Erythroblast (primary cell): ENCODE data around the gene REG4.

Source experiments
- GATA1 ChIP-seq: IDR thresholded peaks from 2 replicates; pipeline ENCODE4 v1.6.1; 2011; ENCODE audit warnings: low read depth, mild to moderate bottlenecking, control low read depth, low read length, moderate library complexity
- POLR2A ChIP-seq: IDR thresholded peaks from 2 replicates; pipeline ENCODE4 v1.6.1; 2011; ENCODE audit warnings: mild to moderate bottlenecking, low read length

DNA sequence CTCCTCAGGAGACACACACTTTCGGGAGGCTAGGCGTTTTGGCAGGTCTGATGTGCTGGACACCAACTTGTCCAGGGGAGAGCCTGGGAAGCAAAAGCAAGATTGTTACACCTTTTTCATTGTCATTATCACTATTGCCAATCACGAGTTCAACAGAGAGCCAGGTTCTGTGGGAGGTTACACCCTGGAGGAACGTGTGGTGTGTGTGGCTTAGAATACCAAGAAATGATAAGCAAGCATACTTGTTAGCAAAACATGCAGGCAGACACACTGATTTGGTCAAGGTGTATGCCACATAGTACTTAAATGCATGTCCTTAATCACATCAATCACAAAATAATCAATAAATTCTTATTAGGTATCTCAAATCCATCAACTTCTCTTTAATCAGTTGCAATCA is 58.7 kb downstream of the REG4 start:
- TF ChIP-seq POLR2A (no peak), GATA1 (no peak)
